H9 (cell line): ENCODE measurements around the gene PXDN. TPM values are rescaled to one million over a fixed set of nuclear protein-coding genes. Genes with fewer than 3 reads are reported as not detected.
A peak's percentile ranks its signal among the peaks of the same experiment; 100 is the strongest.

Experiments
- DNase-seq: peaks from one replicate; pipeline ENCODE4 v3.0.0-alpha.2; 2017
- H2AFZ ChIP-seq: one replicate; pipeline ENCODE4 v1.6.1; 2013; ENCODE audit warnings: mild to moderate bottlenecking, low read length, control low read depth, moderate library complexity
- H2AK5ac ChIP-seq: 2 replicates; pipeline ENCODE4 v1.6.1; 2013; ENCODE audit warnings: low read length, control low read depth, mixed read lengths; ENCODE audit not compliant: insufficient read length
- H2BK120ac ChIP-seq: one replicate; pipeline ENCODE4 v1.6.1; 2013; ENCODE audit warnings: low read depth, mild to moderate bottlenecking, low read length, control low read depth, inconsistent platforms; ENCODE audit not compliant: poor library complexity, severe bottlenecking
- H2BK12ac ChIP-seq: 2 replicates; pipeline ENCODE4 v1.6.1; 2013; ENCODE audit warnings: low read length, control low read depth, mixed read lengths, low read depth; ENCODE audit not compliant: insufficient read length
- H2BK15ac ChIP-seq: 2 replicates; pipeline ENCODE4 v1.6.1; 2013; ENCODE audit warnings: low read depth, low read length, control low read depth
- H2BK20ac ChIP-seq: one replicate; pipeline ENCODE4 v1.6.1; 2013; ENCODE audit warnings: low read depth, mild to moderate bottlenecking, low read length, control low read depth, inconsistent platforms; ENCODE audit not compliant: poor library complexity, severe bottlenecking
- H2BK5ac ChIP-seq: 2 replicates; pipeline ENCODE4 v1.6.1; 2013; ENCODE audit warnings: low read length, control low read depth, mixed read lengths; ENCODE audit not compliant: insufficient read length
- H3K14ac ChIP-seq: 2 replicates; pipeline ENCODE4 v1.6.1; 2013; ENCODE audit warnings: low read length, control low read depth; ENCODE audit not compliant: insufficient read depth
- H3K18ac ChIP-seq: 2 replicates; pipeline ENCODE4 v1.6.1; 2013; ENCODE audit warnings: low read depth, mild to moderate bottlenecking, mixed read lengths, low read length, control low read depth; ENCODE audit not compliant: insufficient read length
- H3K23ac ChIP-seq: 2 replicates; pipeline ENCODE4 v1.6.1; 2013; ENCODE audit warnings: low read length, control low read depth, mixed read lengths, low read depth; ENCODE audit not compliant: insufficient read length
- H3K23me2 ChIP-seq: 2 replicates; pipeline ENCODE4 v1.6.1; 2013; ENCODE audit warnings: low read depth, mild to moderate bottlenecking, mixed read lengths, low read length, control low read depth; ENCODE audit not compliant: insufficient read length, poor library complexity, severe bottlenecking
- H3K27ac ChIP-seq: 2 replicates; pipeline ENCODE4 v1.5.1; 2013; ENCODE audit warnings: low read length, control low read depth, mixed read lengths, low read depth; ENCODE audit not compliant: insufficient read length
- H3K27me3 ChIP-seq: 2 replicates; pipeline ENCODE4 v1.6.1; 2013; ENCODE audit warnings: low read length, control low read depth, inconsistent platforms; ENCODE audit not compliant: insufficient read depth
- H3K4ac ChIP-seq: 2 replicates; pipeline ENCODE4 v1.6.1; 2013; ENCODE audit warnings: low read depth, mild to moderate bottlenecking, control low read depth, inconsistent platforms, low read length, moderate library complexity
- H3K4me1 ChIP-seq: 2 replicates; pipeline ENCODE4 v1.6.1; 2013; ENCODE audit warnings: low read length, control low read depth, inconsistent platforms; ENCODE audit not compliant: insufficient read depth
- H3K4me2 ChIP-seq: 2 replicates; pipeline ENCODE4 v1.6.1; 2013; ENCODE audit warnings: low read length, control low read depth, mixed read lengths; ENCODE audit not compliant: insufficient read length, insufficient read depth
- H3K56ac ChIP-seq: 2 replicates; pipeline ENCODE4 v1.6.1; 2013; ENCODE audit warnings: low read depth, mild to moderate bottlenecking, mixed read lengths, low read length, control low read depth; ENCODE audit not compliant: insufficient read length
- H3K79me1 ChIP-seq: 2 replicates; pipeline ENCODE4 v1.6.1; 2013; ENCODE audit warnings: low read depth, mild to moderate bottlenecking, moderate library complexity, low read length, control low read depth, inconsistent platforms; ENCODE audit not compliant: insufficient read depth, poor library complexity, severe bottlenecking
- H3K79me2 ChIP-seq: 2 replicates; pipeline ENCODE4 v1.6.1; 2013; ENCODE audit warnings: low read length, control low read depth, inconsistent platforms; ENCODE audit not compliant: insufficient read depth
- H3K9ac ChIP-seq: 2 replicates; pipeline ENCODE4 v1.6.1; 2013; ENCODE audit warnings: low read length, control low read depth, mixed read lengths; ENCODE audit not compliant: insufficient read length; ENCODE audit errors: extremely low read depth
- H3K9me3 ChIP-seq: one replicate; pipeline ENCODE4 v1.6.1; 2013; ENCODE audit warnings: low read depth, low read length, inconsistent platforms; ENCODE audit not compliant: control insufficient read depth
- H3T11ph ChIP-seq: one replicate; pipeline ENCODE4 v1.6.1; 2013; ENCODE audit warnings: mild to moderate bottlenecking, low read length, control low read depth, inconsistent platforms
- H4K20me1 ChIP-seq: one replicate; pipeline ENCODE4 v1.6.1; 2013; ENCODE audit not compliant: control insufficient read depth, insufficient read length, insufficient read depth
- H4K5ac ChIP-seq: 2 replicates; pipeline ENCODE4 v1.6.1; 2013; ENCODE audit warnings: low read depth, mild to moderate bottlenecking, mixed read lengths, low read length, control low read depth; ENCODE audit not compliant: insufficient read length
- H4K8ac ChIP-seq: replicated peaks from 2 replicates; pipeline ENCODE4 v1.6.1; 2013; ENCODE audit warnings: low read length, control low read depth, mixed read lengths, low read depth; ENCODE audit not compliant: insufficient read length
- H4K91ac ChIP-seq: 2 replicates; pipeline ENCODE4 v1.6.1; 2013; ENCODE audit warnings: low read depth, mild to moderate bottlenecking, moderate library complexity, mixed read lengths, low read length, control low read depth; ENCODE audit not compliant: insufficient read length
- H3K27ac Mint-ChIP-seq, 3 experiments: 2 replicates in 2 of 3; 3 replicates in 1 of 3; pipeline ENCODE4 v1.8.0; 2020 to 2021; ENCODE audit warnings: mixed read lengths in 3 of 3, mild to moderate bottlenecking in 1 of 3, moderate library complexity in 1 of 3
- H3K27me3 Mint-ChIP-seq: 2 replicates; pipeline ENCODE4 v1.8.0; 2021; ENCODE audit warnings: low read depth, mild to moderate bottlenecking, moderate library complexity, mixed read lengths
- H3K36me3 Mint-ChIP-seq, 3 experiments: 2 replicates in 2 of 3; 3 replicates in 1 of 3; pipeline ENCODE4 v1.8.0; 2020 to 2021; ENCODE audit warnings: low read depth in 3 of 3, mixed read lengths in 3 of 3; ENCODE audit not compliant: insufficient read depth in 1 of 3
- H3K4me1 Mint-ChIP-seq, 2 experiments: 2 replicates each; pipeline ENCODE4 v1.8.0; 2020; ENCODE audit warnings: mixed read lengths in 2 of 2
- H3K4me3 Mint-ChIP-seq, 2 experiments: 2 replicates in 1 of 2; 3 replicates in 1 of 2; pipeline ENCODE4 v1.8.0; 2020 to 2021; ENCODE audit warnings: mild to moderate bottlenecking in 2 of 2, mixed read lengths in 2 of 2, moderate library complexity in 1 of 2
- H3K9me3 Mint-ChIP-seq, 2 experiments: 2 replicates in 1 of 2; 3 replicates in 1 of 2; pipeline ENCODE4 v1.8.0; 2020; ENCODE audit warnings: mild to moderate bottlenecking in 2 of 2, mixed read lengths in 2 of 2, moderate library complexity in 1 of 2
- CTCF ChIP-seq: fragments of 200-600 bp; sonication (generic); conservative IDR thresholded peaks from 3 replicates; pipeline ENCODE4 v1.8.0; 2021; ENCODE audit warnings: antibody characterized with exemption, mild to moderate bottlenecking
- WGBS: extraction: QIAGEN DNeasy Blood & Tissue Kit; methylation state at CpG from one replicate; pipeline ENCODE4 v1.1.7; 2013; ENCODE audit warnings: missing lambda C conversion rate, low lambda C conversion rate, mixed read lengths; ENCODE audit not compliant: insufficient read length; ENCODE audit errors: extremely low coverage; 5-methylcytosine and 5-hydroxymethylcytosine counted together
- total RNA-seq: library from RNA; stranded (reverse); gene quantifications from 2 replicates; pipeline ENCODE4 v1.2.1, GENCODE V29; 2021

Gene PXDN
- total RNA-seq, 1 experiment from 2014 or later = 146 TPM

GRCh38 chr2:1674766-1675397, 69.4 kb downstream of the PXDN start:
- TF ChIP-seq CTCF = no peak
- 0 out of 2 replicates have a peak, but pooled peaks cover 1% of the 10 kb centered on the region for H3K79me2 ChIP-seq
- Mint-ChIP-seq H3K4me3 (no peak overlapping the region), H3K36me3 (peaks cover 21 to 78% (median 36%) of the 10 kb centered on the region in 3 experiments; a peak in 6 of 7 replicates), H3K27me3 (no peaks in the 10 kb centered on the region), H3K4me1 (no peaks in the 10 kb centered on the region), H3K27ac (peak overlapping the region in 1 of 3 experiments; percentile 28; a peak in 1 of 7 replicates), H3K9me3 (no peaks in the 10 kb centered on the region)
- WGBS = no CpG with 5 or more reads among the region's 18 CpGs
- H3K23me2 ChIP-seq = no peaks in the 10 kb centered on the region
- no peak overlapping the region for H3K23ac ChIP-seq
- H3K56ac ChIP-seq = no peak overlapping the region
- no peak overlapping the region for H4K8ac ChIP-seq
- H4K20me1 ChIP-seq = no peaks in the 10 kb centered on the region
- H3K9ac ChIP-seq = no peak overlapping the region
- no peak overlapping the region for H4K5ac ChIP-seq
- no peak overlapping the region for H3K18ac ChIP-seq
- H3K4me1 ChIP-seq = no peaks in the 10 kb centered on the region
- no peak overlapping the region for H2AFZ ChIP-seq
- no peak overlapping the region for H3K4ac ChIP-seq
- no peak overlapping the region for H3K27ac ChIP-seq
- H3K79me1 ChIP-seq = no peaks in the 10 kb centered on the region
- no peak overlapping the region for H2BK5ac ChIP-seq
- H3K4me2 ChIP-seq = no peak overlapping the region
- no peak overlapping the region for H2BK120ac ChIP-seq
- H2BK15ac ChIP-seq = no peak overlapping the region
- H3K27me3 ChIP-seq = no peaks in the 10 kb centered on the region
- no peak overlapping the region for H2BK12ac ChIP-seq
- no peak for DNase-seq
- H3K14ac ChIP-seq = no peak overlapping the region
- no peak overlapping the region for H3T11ph ChIP-seq
- H2AK5ac ChIP-seq = no peak overlapping the region
- no peak overlapping the region for H4K91ac ChIP-seq
- H2BK20ac ChIP-seq = no peak overlapping the region
- no peaks in the 10 kb centered on the region for H3K9me3 ChIP-seq
